ENCODE data around the gene PCYT1B. TPM values are rescaled to one million over a fixed set of nuclear protein-coding genes. Genes with fewer than 3 reads are reported as not detected.
A peak's percentile ranks its signal among the peaks of the same experiment; 100 is the strongest.

Gene PCYT1B
- polyA plus RNA-seq, 3 donors, result 0.15 TPM; not detected in 2

GRCh38 chrX:24566240-24566639 is 80.9 kb downstream of the PCYT1B start:
- Histone ChIP-seq H4K20me1 (ENCODE audit: insufficient read depth, low read length) (no peaks in the 10 kb centered on the region), H3K27me3 (ENCODE audit: control insufficient read depth in 2 of 2, insufficient read depth in 2 of 2, low read length in 2 of 2) (no peaks in the 10 kb centered on the region), H3K4me1 (ENCODE audit: control insufficient read depth in 1 of 2, insufficient read depth in 2 of 2, low read length in 2 of 2) (no peaks in the 10 kb centered on the region), H3K4me3 (replicated peaks in 1 of 3; ENCODE audit: low read depth in 2 of 3, low read length in 3 of 3) (no peak overlapping the region), H3K79me2 (ENCODE audit: insufficient read depth, low read length) (no peaks in the 10 kb centered on the region), H3K4me2 (replicated peaks; ENCODE audit: extremely low read depth, low read length, poor library complexity, severe bottlenecking) (no peak overlapping the region), H3K9ac (ENCODE audit: insufficient read depth, low read length, poor library complexity, severe bottlenecking) (no peak overlapping the region), H3K9me3 (replicated peaks in 1 of 2; ENCODE audit: control insufficient read depth in 1 of 2, insufficient read depth in 1 of 2, low read length in 2 of 2) (no peaks in the 10 kb centered on the region), H3K36me3 (replicated peaks in 1 of 2; ENCODE audit: control insufficient read depth in 1 of 2, insufficient read depth in 2 of 2, low read length in 2 of 2) (no peaks in the 10 kb centered on the region), H3K27ac (ENCODE audit: low read depth in 1 of 2, low read length in 2 of 2) (no peak overlapping the region), H2AFZ (ENCODE audit: insufficient read depth, low read depth, low read length, poor library complexity, severe bottlenecking) (no peak overlapping the region)
- no peaks in the 10 kb centered on the region for H3K36me3 Mint-ChIP-seq
- H3K9me3 Mint-ChIP-seq, result peaks cover 0 to 6% (median 0%) of the 10 kb centered on the region in 7 donors
- no peak for TF ChIP-seq CTCF (IDR thresholded peaks at IDR 0.05)
- peaks cover 0 to 3% (median 2%) of the 10 kb centered on the region in 3 donors for H3K27me3 Mint-ChIP-seq (ENCODE audit: low read depth in 3 of 3)
- H3K27ac Mint-ChIP-seq, result no peak overlapping the region
- no CpG with 5 or more reads among the region's 3 CpGs for WGBS (ENCODE audit: insufficient coverage)
- H3K4me3 Mint-ChIP-seq, result no peak overlapping the region
- no peaks in the 10 kb centered on the region for H3K4me1 Mint-ChIP-seq
- no peak for DNase-seq
- intact Hi-C loops (cut with micrococcal nuclease), result no loop called here

GRCh38 chrX:24563291-24564010 is 83.7 kb downstream of the PCYT1B start:
- no peak overlapping the region for H3K4me3 Mint-ChIP-seq
- TF ChIP-seq CTCF (IDR thresholded peaks at IDR 0.05), result no peak
- Histone ChIP-seq H3K27ac (ENCODE audit: low read depth in 1 of 2, low read length in 2 of 2) (no peak overlapping the region), H2AFZ (ENCODE audit: insufficient read depth, low read depth, low read length, poor library complexity, severe bottlenecking) (no peak overlapping the region), H3K79me2 (ENCODE audit: insufficient read depth, low read length) (no peaks in the 10 kb centered on the region), H3K4me3 (replicated peaks in 1 of 3; ENCODE audit: low read depth in 2 of 3, low read length in 3 of 3) (no peak overlapping the region), H4K20me1 (ENCODE audit: insufficient read depth, low read length) (no peaks in the 10 kb centered on the region), H3K9ac (ENCODE audit: insufficient read depth, low read length, poor library complexity, severe bottlenecking) (no peak overlapping the region), H3K36me3 (replicated peaks in 1 of 2; ENCODE audit: control insufficient read depth in 1 of 2, insufficient read depth in 2 of 2, low read length in 2 of 2) (no peaks in the 10 kb centered on the region), H3K9me3 (replicated peaks in 1 of 2; ENCODE audit: control insufficient read depth in 1 of 2, insufficient read depth in 1 of 2, low read length in 2 of 2) (no peaks in the 10 kb centered on the region), H3K27me3 (ENCODE audit: control insufficient read depth in 2 of 2, insufficient read depth in 2 of 2, low read length in 2 of 2) (no peaks in the 10 kb centered on the region), H3K4me2 (replicated peaks; ENCODE audit: extremely low read depth, low read length, poor library complexity, severe bottlenecking) (no peak overlapping the region), H3K4me1 (ENCODE audit: control insufficient read depth in 1 of 2, insufficient read depth in 2 of 2, low read length in 2 of 2) (no peaks in the 10 kb centered on the region)
- peaks cover 0 to 3% (median 0%) of the 10 kb centered on the region in 7 donors for H3K9me3 Mint-ChIP-seq
- no peak for DNase-seq
- H3K4me1 Mint-ChIP-seq, result no peaks in the 10 kb centered on the region
- intact Hi-C loops (cut with micrococcal nuclease), result no loop called here
- H3K36me3 Mint-ChIP-seq, result no peaks in the 10 kb centered on the region
- 96% methylated on average over 12 of the region's 19 CpGs for WGBS (ENCODE audit: insufficient coverage)
- H3K27ac Mint-ChIP-seq, result peak overlapping the region in 2 of 7 donors; percentile 50 to 60
- H3K27me3 Mint-ChIP-seq (ENCODE audit: low read depth in 3 of 3), result peaks cover 2 to 3% (median 2%) of the 10 kb centered on the region in 3 donors

All from CD14-positive monocyte (primary cell).